NCI-H2081 treated with DMSO at 0.1 percent for 48 hours (cell line): Measurements from ENCODE around the gene STRBP.

Experiments used
- DNase-seq: peaks from one replicate; lab custom pipeline; 2025; lab: John Stamatoyannopoulos, UW

Gene STRBP

GRCh38 chr9:123096987-123097386, 171.4 kb downstream of the STRBP start:
- no peak for DNase-seq

DNA sequence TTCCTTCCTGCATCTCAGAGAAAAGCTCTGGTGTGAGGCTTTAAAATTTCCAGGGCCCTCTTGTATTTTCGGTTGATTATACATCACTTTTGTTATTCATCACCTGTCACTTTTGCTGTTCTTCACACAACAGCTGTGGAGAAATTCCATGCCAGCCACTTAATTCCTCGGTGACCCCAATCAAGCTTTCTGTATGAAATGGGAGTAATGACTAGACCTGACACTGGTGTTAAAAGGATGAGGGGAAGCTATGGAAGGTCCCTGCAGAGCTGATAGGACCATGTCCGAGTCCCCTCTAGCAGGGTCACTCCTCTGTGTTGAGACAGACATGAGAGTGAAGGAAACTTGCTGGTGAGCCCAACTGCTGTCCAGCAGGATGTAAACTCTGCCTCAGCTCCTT, 175.2 kb downstream of the STRBP start:
- no peak for DNase-seq

DNA sequence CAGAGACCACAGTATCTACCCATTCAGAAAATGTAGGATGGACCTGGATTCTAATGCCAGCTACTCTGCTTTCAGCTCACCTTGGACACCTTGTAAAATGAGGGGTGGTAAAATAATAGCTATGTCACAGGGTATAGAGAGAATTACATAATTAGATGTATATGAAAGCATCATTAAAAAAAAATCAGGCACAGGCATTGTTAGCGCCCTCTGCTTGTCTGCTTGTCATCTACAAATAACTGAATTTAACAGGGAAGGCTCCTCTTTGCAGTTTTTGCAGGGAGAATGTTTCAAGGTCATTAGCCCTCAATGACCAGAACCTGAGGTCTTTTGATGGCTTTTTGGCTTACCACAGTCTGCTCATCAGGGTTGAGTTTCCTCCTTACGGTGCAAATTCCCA, 176.9 kb downstream of the STRBP start:
- DNase-seq = no peak

DNA sequence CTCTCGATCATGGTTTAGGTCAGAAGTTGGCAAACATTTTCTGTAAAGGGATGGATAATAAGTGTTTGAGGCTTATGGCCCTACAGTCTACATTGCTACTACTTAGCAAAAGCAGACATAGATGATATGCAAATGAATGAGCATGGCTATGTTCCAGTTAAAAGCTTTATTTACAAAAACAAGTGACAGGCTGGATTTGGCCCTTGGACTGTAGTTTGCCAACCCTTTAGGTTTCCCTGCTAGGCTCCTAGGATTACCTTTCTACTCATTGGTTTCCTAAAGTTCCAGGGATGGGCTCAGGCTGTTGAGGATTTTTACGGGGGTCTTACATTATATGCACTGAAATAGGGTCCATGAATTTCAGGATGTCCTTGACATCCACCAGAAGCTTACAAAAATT, 177.4 kb downstream of the STRBP start:
- DNase-seq = no peak

DNA sequence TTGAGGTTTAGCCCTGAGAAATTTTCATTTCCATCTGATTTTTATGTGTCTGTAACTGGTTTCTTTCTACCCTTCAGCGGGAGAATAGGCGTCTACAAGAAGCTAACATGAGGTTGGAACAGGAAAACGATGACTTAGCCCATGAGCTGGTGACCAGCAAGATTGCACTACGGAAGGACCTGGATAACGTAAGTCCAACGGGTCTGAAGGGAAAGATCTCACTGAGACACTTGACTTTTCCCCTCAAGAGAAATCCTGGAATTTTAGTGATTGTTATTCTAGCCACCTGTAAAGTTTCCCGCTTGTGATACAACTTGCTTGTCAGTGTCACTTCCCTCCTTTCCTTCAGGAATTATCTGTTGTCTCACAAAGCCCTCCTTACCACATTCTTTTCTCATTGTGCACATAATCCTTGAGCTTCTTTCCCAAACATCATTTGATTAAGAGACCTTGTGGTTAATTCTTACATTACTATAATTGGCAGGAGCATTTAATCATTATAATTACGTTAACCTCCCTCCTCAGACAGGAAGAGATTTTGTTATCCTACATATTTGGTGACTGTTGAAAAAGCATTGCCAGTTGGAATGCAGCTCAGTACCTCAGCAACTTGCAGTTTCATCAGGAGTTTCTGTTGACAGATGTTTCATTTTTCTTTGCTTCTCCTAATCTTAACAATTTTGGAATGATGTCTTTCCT, 178.0 kb downstream of the STRBP start:
- no peak for DNase-seq

DNA sequence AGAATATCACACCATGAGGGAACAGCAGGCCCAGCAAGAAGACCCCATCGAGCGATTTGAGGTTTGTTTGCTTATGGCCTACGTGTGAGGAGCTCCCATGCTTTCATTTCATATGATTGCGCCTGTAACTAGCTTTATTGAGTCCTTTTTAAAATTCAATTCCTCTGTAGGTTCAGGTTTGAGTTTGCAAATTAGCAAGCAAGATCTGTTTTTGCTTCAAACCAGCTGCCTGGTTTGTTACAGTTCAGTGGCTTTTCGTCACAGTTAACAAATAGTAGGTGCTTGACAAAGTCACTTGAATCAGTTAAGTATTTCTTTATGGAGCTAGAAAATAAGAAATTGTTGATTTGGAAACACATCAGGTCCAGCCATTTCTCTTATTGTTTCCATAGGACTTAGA, 178.6 kb downstream of the STRBP start:
- DNase-seq = no peak

DNA sequence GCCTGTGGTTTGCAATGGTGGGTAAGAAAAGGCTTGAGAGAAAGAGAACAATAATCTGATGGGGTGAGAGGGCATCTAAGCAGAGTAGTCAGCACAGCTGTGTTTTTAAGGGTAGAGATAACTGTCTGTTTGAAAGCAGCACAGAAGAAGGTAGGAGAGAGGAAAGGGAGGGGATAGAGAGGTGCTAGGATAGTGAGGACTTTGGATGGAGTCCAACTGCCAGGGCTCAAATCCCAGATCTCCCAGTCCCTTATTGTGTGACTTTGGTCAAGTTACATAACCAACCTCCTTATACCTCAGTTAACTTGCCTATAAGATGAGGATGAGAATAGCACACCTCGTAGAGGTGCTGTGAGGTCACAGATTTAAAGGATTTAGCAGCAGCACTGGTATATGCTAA, 179.3 kb downstream of the STRBP start:
- no peak for DNase-seq

DNA sequence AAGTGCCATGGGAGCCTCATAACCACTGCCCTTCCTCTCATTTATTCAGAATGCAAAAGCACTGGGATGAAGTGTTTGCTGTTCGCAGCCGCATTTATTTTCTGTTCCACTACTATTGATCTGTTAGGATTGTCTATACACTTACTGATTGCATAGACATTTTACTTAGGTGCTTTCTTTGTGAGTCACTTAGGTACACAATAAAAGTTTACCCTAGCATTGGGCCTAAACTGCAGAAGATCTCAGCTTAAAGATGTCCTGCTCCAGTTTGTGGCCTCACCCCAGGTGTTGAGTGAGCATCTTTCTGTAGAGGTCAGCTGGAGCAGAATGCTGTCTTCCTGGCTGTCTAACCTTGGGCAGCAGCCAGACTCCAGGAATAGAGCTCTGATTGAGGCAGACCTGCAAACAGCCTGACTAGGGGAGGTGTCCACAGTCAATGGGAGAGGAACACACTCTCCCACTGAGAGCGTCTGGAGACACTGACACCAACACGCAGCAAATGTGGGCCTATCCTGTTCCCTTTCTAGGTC, 181.0 kb downstream of the STRBP start:
- no peak for DNase-seq

DNA sequence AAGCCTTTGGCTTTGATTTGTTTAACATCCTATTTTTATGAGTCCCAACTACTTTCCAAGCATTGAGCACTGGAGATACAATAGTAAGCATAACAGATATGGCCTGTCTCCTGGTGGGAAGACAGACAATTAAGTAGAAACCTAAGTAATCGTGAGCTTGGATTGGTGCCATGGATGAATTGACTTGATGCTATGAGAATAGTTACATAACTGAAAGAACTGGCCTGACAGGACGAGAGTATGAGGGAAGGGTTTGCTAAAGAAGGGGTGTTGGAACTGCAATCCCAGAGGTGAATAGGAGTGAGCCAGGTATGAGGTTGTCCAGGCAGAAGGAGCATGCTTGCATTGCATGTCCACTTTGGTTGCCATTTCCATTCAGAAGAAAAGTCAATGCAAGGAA, 182.5 kb downstream of the STRBP start:
- no peak for DNase-seq

- DNase-seq = no peak
Observed at GRCh38 chr9:123084256-123084655, 184.1 kb downstream of the STRBP start.

DNA sequence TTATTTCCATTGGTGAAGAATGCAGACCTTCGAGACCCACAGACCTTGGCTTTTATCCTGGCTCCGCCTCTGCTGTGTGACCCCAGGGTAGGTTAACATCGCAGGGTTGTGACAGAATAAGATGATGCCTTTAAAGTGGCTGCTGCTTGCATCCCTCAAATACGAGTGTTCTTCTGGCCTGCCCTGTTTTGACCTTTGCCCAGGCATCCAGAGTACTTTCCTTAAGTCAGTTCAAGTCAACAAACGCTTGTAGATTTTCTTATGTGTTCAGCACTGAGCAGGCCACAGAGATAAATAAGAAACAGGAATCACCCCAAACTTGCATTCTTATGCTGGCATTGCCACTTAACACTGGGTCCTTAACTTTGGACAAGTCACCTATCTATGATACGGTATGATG, 184.7 kb downstream of the STRBP start:
- DNase-seq = no peak

DNA sequence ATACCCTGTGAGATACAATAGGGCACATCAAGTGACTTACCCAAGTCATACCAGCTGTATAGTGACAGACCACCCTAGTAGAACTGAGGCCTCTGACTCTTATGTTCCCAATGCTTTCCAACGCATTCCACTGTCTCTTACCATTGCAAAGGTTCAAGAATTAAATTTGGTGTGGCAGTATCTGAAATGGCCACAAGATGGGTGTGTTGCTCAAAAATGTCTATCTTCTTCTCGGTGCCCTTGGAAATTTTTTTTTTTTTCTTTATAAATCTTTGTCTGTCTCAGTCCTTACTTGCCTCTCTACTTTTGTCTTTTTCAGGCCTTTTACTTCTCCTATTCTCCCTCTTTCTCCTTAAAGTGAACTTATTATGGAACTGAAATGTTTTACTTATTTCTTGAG, 186.6 kb downstream of the STRBP start:
- no peak for DNase-seq

- no peak for DNase-seq
Observed at GRCh38 chr9:123080444-123080843, 187.9 kb downstream of the STRBP start.

GRCh38 chr9:123074628-123075027, 193.8 kb downstream of the STRBP start:
- DNase-seq = no peak

DNA sequence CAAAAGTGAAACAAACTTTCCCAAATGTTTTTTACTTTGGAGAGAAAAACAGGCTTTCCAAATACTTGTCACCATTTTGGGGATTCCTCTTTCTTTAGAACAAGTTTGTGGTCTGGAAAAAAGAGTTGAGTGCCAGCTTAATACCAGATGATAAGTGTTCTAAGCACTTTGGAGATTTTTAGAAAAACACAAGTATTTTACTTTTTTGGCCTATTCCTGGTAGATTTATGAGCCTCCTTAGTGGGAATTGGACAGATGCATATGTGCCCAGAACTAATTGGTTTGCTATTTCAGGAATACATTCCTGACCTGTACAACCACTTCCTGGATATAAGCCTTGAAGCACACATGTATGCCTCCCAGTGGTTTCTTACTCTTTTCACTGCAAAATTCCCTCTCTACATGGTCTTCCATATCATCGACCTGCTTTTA, 194.4 kb downstream of the STRBP start:
- DNase-seq = no peak

DNA sequence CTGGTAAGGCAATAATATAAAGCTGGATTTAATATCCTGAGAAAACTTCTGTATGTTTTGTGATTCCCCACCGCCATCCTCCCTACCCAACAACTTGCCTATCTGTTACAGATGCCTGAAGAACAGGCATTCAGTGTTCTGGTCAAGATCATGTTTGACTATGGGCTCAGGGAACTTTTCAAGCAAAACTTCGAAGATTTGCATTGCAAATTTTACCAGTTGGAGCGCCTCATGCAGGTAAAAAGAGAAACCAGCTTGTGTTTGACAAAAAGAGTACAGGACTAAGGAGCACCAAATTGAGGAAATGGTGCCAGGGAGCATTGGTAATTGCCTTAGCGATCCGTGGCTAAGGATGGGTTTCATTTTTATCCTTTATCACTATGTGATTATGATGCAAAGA, 194.9 kb downstream of the STRBP start:
- no peak for DNase-seq

DNA sequence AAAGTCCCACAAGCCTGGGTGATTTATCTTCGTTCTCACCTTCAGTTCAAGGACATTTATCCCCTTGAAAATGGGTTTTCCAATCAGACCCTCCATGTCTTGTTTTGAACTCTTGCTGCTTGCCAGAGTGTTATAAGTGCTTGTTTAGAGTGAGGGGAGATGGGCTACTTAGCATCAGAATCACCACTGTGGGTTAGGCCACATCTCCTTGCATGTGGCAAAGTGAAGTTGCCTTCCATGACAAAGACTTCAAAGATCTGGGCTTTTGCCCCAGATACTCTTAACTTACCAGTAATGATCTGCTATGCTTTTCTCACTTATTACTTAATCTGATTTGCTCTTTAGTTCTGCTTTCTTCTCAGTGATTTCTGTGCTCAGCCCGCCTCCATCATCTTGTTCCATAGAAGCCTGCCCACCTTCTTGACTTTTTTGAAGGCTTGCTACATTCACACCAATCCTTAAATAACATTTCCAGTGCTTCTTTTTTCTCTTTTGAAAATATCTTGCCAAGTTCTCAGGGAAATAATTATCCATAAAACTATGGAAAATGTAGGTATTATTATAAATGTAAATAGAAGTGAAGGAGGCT, 195.9 kb downstream of the STRBP start:
- no peak for DNase-seq
